ENCODE results near the gene DGKA.
"Not testable (repeated sequence)": the region's sequence is repeated elsewhere in the genome, so short reads cannot be mapped to it uniquely, and the experiment has no call there.

The DGKA gene

DNA sequence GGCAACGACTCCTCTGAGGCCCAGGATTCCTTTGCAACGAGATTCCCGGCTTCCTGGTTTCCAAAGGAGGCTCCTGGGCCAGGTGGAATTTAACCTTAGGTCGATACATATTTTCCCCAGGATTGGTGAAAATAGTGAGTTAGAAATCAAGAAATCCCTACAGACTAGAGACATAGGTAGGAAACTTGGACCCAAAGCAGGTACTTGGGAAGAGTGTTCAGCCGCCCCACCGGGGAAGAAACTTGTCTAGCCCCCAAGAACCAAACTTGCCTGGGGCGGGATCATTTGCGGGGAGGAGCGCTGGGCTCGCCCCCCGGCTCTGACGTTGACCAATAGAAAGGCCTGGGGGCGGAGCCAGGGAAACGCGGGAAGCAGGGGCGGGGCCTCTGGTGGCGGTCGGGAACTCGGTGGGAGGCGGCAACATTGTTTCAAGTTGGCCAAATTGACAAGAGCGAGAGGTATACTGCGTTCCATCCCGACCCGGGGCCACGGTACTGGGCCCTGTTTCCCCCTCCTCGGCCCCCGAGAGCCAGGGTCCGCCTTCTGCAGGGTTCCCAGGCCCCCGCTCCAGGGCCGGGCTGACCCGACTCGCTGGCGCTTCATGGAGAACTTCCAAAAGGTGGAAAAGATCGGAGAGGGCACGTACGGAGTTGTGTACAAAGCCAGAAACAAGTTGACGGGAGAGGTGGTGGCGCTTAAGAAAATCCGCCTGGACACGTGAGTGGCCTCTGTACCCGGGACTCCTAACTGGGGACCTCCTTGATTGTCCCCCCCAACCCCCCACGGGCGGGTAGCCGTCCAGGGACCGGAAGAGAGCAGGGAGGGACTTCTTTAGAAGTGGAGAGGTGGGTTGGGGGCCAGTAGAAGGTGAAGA is 35.7 kb downstream of the DGKA start, which contains the start of gene CDK2:
Gene CDK2 (plus strand): TSS at position 423 of the 874 bp plus-strand sequence. CDS start 179 bp downstream, at position 602.
- peak; percentile 96 for DNase-seq (ENCODE audit: low spot score)

DNA sequence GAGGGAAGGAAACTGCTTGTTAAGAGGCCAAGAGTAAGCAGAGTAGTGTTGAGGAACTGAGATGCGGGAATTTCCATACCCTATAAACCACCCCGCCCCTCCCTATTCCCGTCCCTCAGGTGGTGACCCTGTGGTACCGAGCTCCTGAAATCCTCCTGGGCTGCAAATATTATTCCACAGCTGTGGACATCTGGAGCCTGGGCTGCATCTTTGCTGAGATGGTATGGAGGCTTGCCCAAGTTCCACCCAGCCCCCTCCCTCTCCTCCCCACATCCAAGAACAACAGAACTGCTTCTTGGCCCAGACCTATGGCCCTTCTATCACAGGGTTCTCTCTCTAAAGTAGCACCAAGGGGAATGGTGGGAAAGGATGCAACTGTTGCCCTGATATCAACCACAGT is 38.4 kb downstream of the DGKA start:
- no peak for DNase-seq (ENCODE audit: low spot score)

DNA sequence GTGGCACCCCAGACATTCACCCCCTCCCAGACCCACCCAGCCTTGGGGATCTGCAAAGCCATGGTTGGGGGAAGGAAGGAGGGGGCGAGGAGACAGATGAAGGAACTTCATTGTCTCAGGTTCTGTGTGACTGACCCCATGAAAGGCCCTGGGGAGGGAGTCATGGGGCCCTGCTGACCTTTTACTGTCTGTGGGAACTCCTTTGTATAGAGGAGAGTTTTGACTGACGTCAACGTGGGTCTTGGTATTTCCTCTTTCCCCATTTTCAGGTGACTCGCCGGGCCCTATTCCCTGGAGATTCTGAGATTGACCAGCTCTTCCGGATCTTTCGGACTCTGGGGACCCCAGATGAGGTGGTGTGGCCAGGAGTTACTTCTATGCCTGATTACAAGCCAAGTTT is 39.8 kb downstream of the DGKA start:
- no peak for DNase-seq (ENCODE audit: low spot score)

DNA sequence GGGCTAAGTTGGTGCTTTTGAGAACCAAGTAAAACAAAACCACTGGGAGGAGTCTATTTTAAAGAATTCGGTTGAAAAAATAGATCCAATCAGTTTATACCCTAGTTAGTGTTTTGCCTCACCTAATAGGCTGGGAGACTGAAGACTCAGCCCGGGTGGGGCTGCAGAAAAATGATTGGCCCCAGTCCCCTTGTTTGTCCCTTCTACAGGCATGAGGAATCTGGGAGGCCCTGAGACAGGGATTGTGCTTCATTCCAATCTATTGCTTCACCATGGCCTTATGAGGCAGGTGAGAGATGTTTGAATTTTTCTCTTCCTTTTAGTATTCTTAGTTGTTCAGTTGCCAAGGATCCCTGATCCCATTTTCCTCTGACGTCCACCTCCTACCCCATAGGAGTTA is 41.1 kb downstream of the DGKA start:
- peak; percentile 55 for DNase-seq (ENCODE audit: low spot score)

DNA sequence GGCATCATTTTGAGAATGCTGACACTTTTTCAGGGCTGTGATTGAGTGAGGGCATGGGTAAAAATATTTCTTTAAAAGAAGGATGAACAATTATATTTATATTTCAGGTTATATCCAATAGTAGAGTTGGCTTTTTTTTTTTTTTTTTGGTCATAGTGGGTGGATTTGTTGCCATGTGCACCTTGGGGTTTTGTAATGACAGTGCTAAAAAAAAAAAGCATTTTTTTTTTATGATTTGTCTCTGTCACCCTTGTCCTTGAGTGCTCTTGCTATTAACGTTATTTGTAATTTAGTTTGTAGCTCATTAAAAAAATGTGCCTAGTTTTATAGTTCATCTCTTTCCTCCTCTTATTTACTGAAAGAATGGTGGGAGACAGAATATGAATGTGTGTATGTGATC is 41.5 kb downstream of the DGKA start:
- no peak for DNase-seq (ENCODE audit: low spot score)

DNA sequence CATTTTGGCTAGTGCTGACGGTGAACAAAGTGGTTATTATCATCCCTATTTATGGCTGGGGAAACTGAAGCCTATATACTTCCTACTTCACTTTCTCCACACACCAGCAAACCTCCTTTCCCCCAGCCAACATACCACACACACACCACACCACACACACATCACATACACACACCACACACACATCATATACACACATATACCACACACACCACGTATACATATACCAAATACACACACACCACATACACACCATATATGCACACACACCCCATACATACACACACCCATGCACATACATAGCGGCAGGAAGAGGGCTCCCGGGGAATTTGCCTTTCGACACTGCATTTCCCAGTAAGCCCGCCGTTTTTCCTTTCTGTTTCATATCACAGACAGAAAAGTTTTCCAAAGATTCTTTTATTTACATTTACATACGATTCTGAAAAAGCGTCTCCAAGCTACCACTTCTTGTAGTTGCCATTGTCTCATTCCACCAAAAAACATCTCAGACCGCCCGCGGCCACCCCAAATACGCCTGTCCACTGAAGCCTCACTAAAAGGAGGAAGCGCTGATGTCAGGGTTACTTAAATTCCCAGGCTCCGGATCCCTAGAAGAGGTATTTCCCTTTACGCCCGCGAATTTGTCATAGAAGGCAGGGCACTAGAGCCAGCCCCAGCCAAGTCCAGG is 42.1 kb downstream of the DGKA start:
- DNase-seq (ENCODE audit: low spot score) = no peak

DNA sequence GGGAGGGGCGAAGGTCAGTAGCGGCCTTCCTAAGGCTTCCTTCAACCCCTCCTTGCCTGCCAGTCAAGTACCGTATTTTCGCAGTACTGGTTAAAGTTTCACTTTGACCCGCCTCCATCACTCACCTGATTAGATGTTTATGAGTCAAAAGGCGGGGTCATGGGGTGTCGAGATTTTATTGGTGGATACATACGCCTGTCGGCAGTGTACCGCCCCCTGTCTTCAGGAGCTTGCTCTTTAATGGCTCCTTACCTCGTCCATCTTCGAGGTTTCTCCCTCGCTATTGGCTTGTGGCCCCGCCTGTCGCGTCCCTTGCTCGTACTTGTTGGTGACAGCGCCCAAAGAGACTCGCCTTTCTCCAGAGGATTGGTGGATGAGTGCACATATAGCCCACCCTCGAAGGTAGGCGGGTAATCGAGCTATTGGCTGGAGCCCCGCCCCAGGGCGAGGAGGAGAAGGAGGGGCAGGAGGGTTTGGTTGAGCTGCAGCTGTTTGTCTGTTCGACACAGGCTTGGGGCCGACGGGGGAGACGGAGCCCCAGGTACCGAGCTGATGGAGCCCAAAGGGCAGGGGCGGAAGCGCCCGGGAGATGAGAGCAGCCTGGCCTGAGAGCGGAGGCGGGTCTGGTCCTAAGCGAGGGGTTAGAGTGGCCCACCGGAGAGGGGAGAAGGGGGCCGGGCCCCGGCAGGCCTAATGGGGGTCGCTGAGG is 42.8 kb downstream of the DGKA start, which contains the start of gene RAB5B:
Gene RAB5B (plus strand): TSS at position 480 of the 709 bp plus-strand sequence. CDS start 12,883 bp downstream, outside the sequence.
- peak; percentile 97 for DNase-seq (ENCODE audit: low spot score)

DNA sequence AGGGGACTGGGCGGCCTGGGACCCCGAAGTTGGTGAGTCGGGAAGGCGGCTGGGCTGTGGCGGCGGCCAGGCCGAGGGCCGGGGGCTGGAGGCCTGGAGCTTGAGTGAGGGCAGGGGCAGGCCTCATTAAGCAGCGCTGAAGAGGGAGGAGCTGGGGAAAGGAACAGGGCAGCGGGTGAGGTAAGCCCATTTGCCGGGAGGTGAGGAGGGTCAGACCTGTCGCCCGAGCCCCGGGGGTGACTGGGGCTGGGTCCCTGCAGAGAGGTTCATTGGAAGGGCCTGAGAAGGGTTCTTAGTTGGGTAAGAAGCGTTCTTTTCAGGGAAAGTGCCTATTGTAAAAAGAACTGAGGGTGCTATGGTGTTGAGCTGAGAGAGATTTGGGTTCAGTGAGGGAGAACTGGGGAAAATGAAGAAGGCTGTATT is 43.4 kb downstream of the DGKA start:
- DNase-seq (ENCODE audit: low spot score) = peak; percentile 49

DNA sequence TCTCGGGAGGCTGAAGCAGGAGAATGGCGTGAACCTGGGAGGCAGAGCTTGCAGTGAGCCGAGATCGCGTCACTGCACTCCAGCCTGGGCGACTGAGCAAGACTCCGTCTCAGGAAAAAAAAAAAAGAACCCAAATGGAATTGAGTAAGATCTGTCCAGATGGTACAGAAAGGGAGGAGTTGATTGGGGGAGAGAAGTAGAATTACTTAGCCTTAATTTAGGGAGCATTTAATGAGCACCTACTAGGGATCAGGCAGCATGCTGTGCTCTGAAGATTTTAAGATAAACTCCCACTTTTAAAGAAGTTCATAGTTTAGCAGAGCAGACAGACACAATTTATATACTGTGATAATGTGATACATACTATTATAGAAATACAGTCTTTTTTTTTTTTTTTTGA is 47.4 kb downstream of the DGKA start:
- no peak for DNase-seq (ENCODE audit: low spot score)

DNA sequence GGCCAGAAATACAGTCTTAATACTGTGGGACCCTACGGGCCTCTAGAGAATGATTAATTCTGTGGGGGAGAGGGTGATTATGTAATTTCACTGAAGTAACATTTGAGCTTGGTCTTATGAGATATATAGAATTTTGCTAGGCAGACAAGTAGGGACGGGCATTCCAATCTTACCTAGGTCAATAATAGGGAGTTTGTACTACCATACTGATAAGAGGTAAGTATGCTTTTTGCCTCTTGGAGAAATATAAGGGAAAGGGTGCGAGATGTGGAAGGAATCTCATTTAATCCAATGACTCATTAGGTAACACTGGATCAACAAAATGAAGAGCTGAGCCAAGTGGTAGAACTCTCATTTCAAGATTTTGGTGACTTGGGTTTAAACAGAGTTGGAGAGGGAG is 48.1 kb downstream of the DGKA start:
- DNase-seq (ENCODE audit: low spot score) = no peak

DNA sequence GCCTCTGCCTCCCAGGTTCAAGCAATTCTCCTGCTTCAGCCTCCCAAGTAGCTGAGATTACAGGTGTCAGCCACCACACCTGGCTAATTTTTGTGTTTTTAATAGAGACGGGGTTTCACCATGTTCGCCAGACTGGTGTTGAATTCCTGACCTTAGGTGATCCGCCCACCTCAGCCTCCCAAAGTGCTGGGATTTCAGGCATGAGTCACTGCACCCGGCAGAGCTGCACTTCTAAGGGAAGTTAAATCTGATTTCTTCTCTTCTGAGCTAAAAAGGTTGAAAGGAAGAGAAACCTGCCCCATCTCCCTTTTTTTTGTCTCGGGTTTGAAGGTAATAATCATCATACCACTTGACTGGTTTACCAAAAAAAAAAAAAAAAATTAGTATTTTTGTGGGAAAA is 50.9 kb downstream of the DGKA start:
- not testable (repeated sequence) for DNase-seq (ENCODE audit: low spot score)

DNA sequence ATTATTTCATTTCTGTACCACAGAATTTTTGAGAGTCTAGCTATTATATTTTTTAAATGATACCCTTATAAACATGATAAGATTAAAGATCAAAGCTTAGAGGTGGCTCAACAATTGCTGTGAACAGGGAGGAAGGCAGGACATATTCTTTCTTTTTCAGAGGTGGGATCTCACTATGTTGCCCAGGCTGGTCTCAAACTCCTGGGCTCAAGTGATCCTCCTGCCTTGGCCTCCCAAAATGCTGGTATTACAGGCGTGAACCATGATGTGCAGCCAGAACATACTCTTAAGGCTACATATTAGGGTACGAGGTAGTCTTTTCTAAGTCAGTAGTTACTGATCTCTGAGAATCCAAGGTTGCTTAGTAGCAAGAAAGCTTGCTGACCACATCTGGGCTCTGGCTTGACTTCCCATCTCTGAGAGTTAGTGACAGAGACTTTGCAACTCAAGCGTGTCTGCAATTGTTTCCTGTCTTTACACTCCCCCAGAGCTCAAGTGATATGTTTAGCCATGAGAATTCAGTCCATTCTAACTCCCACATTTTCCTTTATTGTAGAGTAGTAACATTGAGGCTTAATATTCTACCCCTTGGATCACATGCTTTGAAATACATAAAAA is 51.5 kb downstream of the DGKA start:
- no peak for DNase-seq (ENCODE audit: low spot score)

DNA sequence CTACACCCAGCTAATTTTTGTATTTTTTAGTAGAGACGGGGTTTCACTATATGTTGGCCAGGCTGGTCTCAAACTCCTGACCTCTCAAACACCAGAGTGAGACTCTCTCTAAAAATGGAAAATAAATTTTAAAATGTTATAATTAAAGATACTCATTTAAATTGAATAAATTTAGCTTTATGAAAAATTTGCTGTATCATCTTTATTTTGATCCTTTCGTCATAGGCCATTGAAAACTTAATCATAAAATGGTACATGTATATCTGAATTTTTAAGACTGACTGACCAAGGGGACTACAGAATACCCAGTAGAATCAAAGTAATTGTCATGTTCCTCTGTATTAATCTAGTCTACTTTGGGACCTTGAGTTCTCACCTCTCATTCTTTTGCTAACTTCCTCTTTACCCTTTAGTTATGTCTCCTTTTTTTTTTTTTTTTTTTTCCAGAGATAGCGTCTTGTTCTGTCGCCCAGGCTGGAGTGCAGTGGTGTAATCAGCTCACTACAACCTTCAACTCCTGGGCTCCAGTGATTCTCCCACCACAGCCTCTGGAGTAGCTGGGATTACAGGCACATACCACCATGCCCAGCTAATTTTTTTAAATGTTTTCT is 52.4 kb downstream of the DGKA start:
- no peak for DNase-seq (ENCODE audit: low spot score)

DNA sequence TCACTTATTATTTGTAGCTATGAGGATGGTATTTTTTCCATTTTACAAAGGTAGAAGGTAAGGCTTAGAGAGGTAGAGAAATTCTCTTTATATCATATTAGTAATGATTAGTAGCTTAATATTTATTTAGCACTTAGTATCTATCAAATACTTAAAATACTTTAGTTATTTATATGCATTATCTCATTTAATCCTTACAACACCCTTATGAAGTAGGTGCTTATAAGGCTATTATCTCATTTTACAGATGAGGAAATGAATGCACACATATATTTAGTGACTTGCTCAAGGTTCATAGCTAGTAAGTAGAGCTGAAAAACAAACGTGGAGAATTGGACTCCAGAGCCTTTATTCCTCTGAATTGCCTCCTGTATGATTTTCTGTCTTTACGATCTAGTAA is 53.9 kb downstream of the DGKA start:
- DNase-seq (ENCODE audit: low spot score) = no peak

DNA sequence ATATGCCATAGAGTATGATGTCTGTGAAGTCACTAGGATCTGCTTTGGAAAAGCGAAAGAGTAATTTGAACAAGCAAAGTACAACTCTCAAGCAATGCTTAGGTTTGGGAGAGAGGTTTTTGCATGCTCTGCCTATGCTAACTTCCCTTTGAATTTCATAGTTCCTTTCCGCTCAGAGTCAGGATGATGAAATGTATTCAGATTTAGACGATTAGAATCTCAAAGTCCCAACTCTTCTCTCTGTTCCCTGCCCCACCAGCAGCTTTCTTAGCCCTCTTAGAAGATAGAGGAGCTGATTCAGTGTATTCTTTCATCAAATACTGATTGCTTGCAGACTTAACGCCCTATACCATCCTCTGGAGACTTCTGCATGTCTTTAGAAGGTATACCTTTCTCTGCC is 54.4 kb downstream of the DGKA start:
- DNase-seq (ENCODE audit: low spot score) = no peak

DNA sequence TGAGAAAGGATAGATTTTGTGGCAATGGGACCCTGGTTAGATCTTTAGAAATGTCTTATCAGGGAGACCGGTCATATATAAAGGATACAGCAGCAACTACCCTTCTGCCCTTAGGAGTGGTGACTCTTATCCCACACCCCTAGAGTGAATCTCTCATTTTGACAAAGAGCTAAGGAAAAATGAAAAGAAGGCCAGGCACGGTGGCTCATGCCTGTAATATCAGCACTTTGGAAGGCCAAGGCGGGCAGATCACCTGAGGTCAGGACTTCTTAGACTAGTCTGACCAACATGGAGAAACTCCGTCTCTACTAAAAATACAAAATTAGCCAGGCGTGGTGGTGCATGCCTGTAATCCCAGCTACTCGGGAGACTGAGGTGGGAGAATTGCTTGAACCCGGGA is 55.0 kb downstream of the DGKA start:
- DNase-seq (ENCODE audit: low spot score) = not testable (repeated sequence)

DNA sequence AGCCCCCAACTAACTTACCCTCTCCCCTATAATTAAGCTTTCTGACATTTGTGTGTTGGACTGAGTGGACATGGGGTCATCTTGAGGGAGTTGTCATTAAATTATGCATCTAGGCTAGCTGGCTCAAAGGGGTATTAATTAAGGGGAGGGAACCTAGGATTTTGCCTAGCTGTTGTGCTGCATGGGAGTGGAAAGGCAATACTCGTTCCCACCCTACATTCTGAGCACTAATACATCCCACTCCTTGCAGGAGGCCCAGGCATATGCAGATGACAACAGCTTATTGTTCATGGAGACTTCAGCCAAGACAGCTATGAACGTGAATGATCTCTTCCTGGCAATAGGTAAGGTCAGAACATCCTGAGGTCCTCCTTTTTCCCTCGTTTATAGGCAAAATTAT is 60.1 kb downstream of the DGKA start:
- no peak for DNase-seq (ENCODE audit: low spot score)

DNA sequence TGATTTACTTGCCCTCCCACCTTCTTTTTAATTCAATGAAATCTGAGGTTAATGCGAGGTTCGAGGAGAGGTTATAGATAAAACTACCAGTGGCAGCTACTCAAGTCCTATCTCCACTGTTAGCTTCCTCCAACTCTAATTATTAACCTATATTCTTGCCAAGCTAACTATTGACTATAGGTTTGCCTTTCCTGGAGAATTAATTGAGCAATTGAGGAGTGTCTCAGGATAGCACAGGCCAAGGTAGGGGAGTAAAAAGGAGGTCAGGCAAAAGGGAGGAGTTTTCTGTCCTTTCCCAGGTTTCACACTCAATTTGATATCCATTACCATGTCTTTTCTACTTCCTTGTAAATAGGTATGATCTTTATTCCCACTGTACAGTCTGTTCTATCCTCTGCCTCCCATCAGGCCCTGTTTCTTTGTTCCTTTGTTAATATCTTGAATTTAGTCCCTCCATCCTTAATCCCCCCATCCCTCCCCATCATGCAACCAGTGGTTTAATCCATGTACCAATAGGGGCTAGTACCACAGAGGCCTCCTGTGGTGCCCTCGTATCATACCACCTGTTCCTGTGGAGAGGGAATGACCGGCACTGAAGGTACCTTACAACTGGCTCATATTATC is 62.4 kb downstream of the DGKA start:
- DNase-seq (ENCODE audit: low spot score) = no peak

DNA sequence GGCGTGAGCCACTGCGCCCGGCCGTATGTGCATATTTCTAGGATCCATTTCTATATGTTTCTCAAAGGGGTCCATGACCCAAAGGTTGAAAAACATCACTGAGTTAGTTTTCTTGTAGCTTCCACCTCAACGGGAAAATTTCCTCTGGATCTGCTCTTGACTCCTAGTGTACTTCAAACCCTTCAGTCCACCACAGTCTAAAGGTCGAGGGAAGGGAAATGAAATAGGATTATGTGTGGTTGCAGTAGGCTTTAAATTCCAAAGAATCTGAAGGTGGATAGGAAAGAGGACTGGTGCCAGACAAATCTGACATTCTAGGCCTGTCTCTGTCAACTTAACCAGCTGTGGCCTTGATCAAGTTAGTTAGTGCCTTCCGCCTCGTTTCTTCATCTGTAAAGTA is 64.4 kb downstream of the DGKA start:
- DNase-seq (ENCODE audit: low spot score) = no peak

DNA sequence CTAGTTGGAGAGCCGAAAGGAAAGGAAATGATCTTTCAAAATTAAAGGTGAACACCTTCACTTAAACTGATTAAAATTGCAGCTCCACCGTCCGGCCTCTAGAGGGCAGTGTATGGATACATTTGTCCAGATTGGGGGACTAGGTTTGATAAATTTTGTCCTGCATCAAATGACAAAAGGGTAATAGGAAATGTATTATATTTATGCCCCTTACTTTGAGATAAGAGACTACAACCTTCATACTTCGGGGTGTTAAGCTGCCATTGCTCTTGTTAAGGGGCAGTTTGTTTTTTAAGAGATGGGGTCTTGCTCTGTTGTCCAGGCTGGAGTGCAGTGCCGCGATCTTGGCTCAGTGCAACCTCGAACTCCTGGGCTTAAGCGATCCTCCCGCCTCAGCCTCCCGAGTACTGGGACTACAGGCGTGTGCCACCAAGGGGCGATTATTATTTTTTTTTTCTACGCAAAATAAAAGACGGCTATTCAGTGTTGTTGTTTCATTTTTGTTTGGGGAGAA is 65.3 kb downstream of the DGKA start:
- DNase-seq (ENCODE audit: low spot score) = peak; percentile 63
